Stimulated activated CD4-positive, alpha-beta T cell treated with anti-CD3 and anti-CD28 coated beads, TNF-alpha, amount 100 ng/mL, for 1 hour (primary cell): Measurements from ENCODE around the gene MYL5.
A peak's percentile ranks its signal among the peaks of the same experiment; 100 is the strongest.
"Not testable (repeated sequence)": the region's sequence is repeated elsewhere in the genome, so short reads cannot be mapped to it uniquely, and the experiment has no call there.

Experiments
- DNase-seq, 3 donors: peaks; one replicate each; pipeline ENCODE4 v3.0.0-alpha.2; 2020; ENCODE audit warnings: low read depth in 3 of 3, low spot score in 1 of 3

Gene MYL5

GRCh38 chr4:669806-670559, 4.4 kb upstream of the MYL5 start:
- not testable (repeated sequence) for DNase-seq

GRCh38 chr4:671769-672168, 2.6 kb upstream of the MYL5 start:
- no peak for DNase-seq

GRCh38 chr4:673349-674091, 822 bp upstream of the MYL5 start:
- DNase-seq: no peak

GRCh38 chr4:675036-675882, 917 bp downstream of the MYL5 start:
- no peak for DNase-seq

- no peak for DNase-seq
Observed at GRCh38 chr4:675980-676870, 1.9 kb downstream of the MYL5 start.

GRCh38 chr4:676871-677235, 2.5 kb downstream of the MYL5 start:
- no peak for DNase-seq

GRCh38 chr4:677431-678293, 3.3 kb downstream of the MYL5 start:
- DNase-seq: no peak

- no peak for DNase-seq
Observed at GRCh38 chr4:678331-679103, 4.2 kb downstream of the MYL5 start.

- DNase-seq: no peak
Observed at GRCh38 chr4:679104-679481, 4.8 kb downstream of the MYL5 start.

- DNase-seq: no peak
Observed at GRCh38 chr4:679629-680028, 5.3 kb downstream of the MYL5 start.

- no peak for DNase-seq
Observed at GRCh38 chr4:680091-680490, 5.7 kb downstream of the MYL5 start.

GRCh38 chr4:680551-680927, 6.2 kb downstream of the MYL5 start:
- DNase-seq: no peak

- DNase-seq: peak in 1 of 3 donors; percentile 22
Observed at GRCh38 chr4:680928-681645, 6.7 kb downstream of the MYL5 start.

GRCh38 chr4:681736-682451, 7.6 kb downstream of the MYL5 start:
- DNase-seq: no peak

- no peak for DNase-seq
Observed at GRCh38 chr4:682490-683172, 8.3 kb downstream of the MYL5 start.

GRCh38 chr4:683247-683897, 9.0 kb downstream of the MYL5 start:
- no peak for DNase-seq
